Activated T-cell treated with anti-CD3 and anti-CD28 coated beads for 4 hours (primary cell): ENCODE measurements around the gene ASB3.
"Not testable (repeated sequence)": the region's sequence is repeated elsewhere in the genome, so short reads cannot be mapped to it uniquely, and the experiment has no call there.

Experiments
- DNase-seq: peaks from one replicate; pipeline ENCODE4 v3.0.0-alpha.2; 2020

ASB3 gene

GRCh38 chr2:53786352-53786704 lies 425 bp downstream of the ASB3 start:
- DNase-seq: peak; percentile 6

GRCh38 chr2:53785366-53785765 lies 1.4 kb downstream of the ASB3 start:
- DNase-seq: no peak

- DNase-seq: no peak
Observed at GRCh38 chr2:53784436-53784835, 2.3 kb downstream of the ASB3 start.

GRCh38 chr2:53782676-53783075 lies 4.1 kb downstream of the ASB3 start:
- DNase-seq: no peak

GRCh38 chr2:53780056-53780455 lies 6.7 kb downstream of the ASB3 start:
- no peak for DNase-seq

GRCh38 chr2:53778536-53779162 lies 8.1 kb downstream of the ASB3 start:
- no peak for DNase-seq

- no peak for DNase-seq
Observed at GRCh38 chr2:53777134-53777533, 9.6 kb downstream of the ASB3 start.

GRCh38 chr2:53770264-53770663 lies 16.5 kb downstream of the ASB3 start:
- DNase-seq: no peak

- no peak for DNase-seq
Observed at GRCh38 chr2:53769318-53769945, 17.3 kb downstream of the ASB3 start.

- DNase-seq: no peak
Observed at GRCh38 chr2:53768242-53768542, 18.6 kb downstream of the ASB3 start.

- DNase-seq: peak; percentile 75
Observed at GRCh38 chr2:53767405-53768241, 19.1 kb downstream of the ASB3 start, which contains the start of gene CHAC2. CHAC2 (plus strand) TSS chr2:53767804; CDS start chr2:53767887, 83 bp downstream.

- no peak for DNase-seq
Observed at GRCh38 chr2:53765767-53766166, 21.0 kb downstream of the ASB3 start.

- not testable (repeated sequence) for DNase-seq
Observed at GRCh38 chr2:53757206-53757605, 29.5 kb downstream of the ASB3 start.

GRCh38 chr2:53756644-53757043 lies 30.1 kb downstream of the ASB3 start:
- no peak for DNase-seq

GRCh38 chr2:53755121-53755520 lies 31.6 kb downstream of the ASB3 start:
- DNase-seq: no peak

GRCh38 chr2:53753041-53753440 lies 33.7 kb downstream of the ASB3 start:
- DNase-seq: no peak

- no peak for DNase-seq
Observed at GRCh38 chr2:53752385-53752784, 34.4 kb downstream of the ASB3 start.

GRCh38 chr2:53751728-53752127 lies 35.0 kb downstream of the ASB3 start:
- no peak for DNase-seq

GRCh38 chr2:53750041-53750768 lies 36.5 kb downstream of the ASB3 start:
- DNase-seq: no peak

- no peak for DNase-seq
Observed at GRCh38 chr2:53744395-53745065, 42.2 kb downstream of the ASB3 start.

- no peak for DNase-seq
Observed at GRCh38 chr2:53740170-53740569, 46.6 kb downstream of the ASB3 start.

GRCh38 chr2:53739032-53739431 lies 47.7 kb downstream of the ASB3 start:
- no peak for DNase-seq

GRCh38 chr2:53737091-53737490 lies 49.7 kb downstream of the ASB3 start:
- DNase-seq: no peak
